22Rv1 (cell line): ENCODE results near the gene HIVEP3.

ENCODE experiments used
- H3K27ac ChIP-seq: fragments of 450-650 bp; 2 replicates; pipeline ENCODE4 v1.5.1; 2017
- ZFX ChIP-seq: fragments of 450-650 bp; IDR thresholded peaks from 2 replicates; pipeline ENCODE4 v1.6.1; 2017; ENCODE audit warnings: antibody characterized with exemption, borderline replicate concordance
- TF ChIP-seq, protein P1 (sequence below): fragments of 450-650 bp; IDR thresholded peaks from 2 replicates; pipeline ENCODE4 v1.5.1; 2017; ENCODE audit warnings: mild to moderate bottlenecking

Gene HIVEP3

DNA sequence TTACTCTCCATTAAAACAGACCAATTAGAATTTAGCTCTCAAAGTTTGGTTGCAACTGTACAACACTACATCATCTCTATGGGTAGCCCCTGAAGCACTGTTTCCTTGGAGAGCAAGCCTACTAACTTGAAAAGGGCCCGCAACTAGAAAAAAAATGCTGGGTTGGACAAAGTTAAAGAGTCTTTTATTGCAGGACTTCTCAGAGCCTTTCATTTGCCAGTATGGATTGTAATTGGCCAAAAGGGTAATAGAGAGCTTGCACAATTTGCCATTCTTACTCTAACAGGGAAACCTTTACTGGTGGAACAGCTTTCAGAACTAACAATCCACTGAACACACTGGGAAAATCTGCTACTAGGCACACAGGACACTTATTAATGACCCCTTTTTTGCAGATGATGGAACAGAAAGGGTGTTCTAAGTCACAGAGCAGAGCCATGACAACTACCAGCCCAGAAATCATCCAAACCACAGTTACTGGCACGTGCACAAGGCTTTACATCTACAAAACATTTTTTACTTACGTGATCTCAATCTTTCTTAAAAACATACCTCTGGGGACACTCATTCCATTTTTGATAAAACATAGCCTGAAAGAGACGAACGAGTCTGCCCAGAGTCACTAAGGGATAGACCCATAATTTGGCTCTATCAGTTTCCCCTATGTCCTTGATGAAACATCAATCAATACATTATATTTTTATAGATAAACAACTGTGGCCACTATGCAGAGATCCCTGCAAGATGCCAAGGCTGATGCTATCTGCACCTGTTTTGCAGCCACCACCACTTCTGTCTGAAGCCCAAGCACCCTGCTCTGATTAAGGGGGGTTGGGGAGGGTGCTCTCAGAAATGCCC is 257.9 kb downstream of the HIVEP3 start:
- no peak for TF ChIP-seq ZFX
- TF ChIP-seq, protein P1, sequence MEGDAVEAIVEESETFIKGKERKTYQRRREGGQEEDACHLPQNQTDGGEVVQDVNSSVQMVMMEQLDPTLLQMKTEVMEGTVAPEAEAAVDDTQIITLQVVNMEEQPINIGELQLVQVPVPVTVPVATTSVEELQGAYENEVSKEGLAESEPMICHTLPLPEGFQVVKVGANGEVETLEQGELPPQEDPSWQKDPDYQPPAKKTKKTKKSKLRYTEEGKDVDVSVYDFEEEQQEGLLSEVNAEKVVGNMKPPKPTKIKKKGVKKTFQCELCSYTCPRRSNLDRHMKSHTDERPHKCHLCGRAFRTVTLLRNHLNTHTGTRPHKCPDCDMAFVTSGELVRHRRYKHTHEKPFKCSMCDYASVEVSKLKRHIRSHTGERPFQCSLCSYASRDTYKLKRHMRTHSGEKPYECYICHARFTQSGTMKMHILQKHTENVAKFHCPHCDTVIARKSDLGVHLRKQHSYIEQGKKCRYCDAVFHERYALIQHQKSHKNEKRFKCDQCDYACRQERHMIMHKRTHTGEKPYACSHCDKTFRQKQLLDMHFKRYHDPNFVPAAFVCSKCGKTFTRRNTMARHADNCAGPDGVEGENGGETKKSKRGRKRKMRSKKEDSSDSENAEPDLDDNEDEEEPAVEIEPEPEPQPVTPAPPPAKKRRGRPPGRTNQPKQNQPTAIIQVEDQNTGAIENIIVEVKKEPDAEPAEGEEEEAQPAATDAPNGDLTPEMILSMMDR: no peak
- H3K27ac ChIP-seq: no peak overlapping the region

DNA sequence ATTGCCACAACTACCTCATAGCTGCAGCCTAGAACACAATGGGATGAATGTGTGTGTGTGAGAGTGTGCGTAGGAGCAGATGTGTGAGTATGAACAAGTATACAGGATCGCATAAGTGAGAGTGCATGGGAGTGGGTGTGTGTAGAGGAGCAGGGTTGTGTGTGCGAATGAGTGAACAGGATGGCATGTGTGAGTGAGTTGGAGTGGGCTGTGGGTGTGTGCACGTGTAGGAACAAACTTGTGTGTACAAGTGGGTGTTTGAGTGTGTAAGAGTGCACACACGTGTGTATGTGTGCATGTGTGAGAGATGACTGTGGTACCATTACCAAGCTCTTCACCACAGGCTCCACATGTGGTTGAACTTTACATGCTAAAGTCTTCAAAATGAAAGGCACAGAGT is 258.8 kb downstream of the HIVEP3 start:
- no peak for TF ChIP-seq ZFX
- TF ChIP-seq, protein P1: no peak
- no peak overlapping the region for H3K27ac ChIP-seq

DNA sequence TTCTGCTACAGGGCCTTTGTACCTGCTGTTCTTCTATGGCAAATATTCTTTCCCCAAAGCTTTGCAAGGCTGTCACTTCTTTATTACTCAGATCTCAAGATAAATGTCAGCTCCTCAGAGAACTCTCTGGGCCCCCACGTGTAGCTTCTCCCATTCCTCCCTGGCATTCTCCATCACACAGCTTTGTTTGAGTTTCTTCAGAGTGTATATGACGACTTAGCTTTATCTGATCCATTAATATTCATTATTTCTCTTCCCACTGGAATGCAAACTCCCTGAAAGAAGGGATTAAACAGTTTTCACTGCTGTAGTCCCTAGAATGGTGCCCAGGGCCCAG is 259.6 kb downstream of the HIVEP3 start:
- no peak overlapping the region for H3K27ac ChIP-seq
- TF ChIP-seq ZFX: no peak
- TF ChIP-seq, protein P1: no peak

DNA sequence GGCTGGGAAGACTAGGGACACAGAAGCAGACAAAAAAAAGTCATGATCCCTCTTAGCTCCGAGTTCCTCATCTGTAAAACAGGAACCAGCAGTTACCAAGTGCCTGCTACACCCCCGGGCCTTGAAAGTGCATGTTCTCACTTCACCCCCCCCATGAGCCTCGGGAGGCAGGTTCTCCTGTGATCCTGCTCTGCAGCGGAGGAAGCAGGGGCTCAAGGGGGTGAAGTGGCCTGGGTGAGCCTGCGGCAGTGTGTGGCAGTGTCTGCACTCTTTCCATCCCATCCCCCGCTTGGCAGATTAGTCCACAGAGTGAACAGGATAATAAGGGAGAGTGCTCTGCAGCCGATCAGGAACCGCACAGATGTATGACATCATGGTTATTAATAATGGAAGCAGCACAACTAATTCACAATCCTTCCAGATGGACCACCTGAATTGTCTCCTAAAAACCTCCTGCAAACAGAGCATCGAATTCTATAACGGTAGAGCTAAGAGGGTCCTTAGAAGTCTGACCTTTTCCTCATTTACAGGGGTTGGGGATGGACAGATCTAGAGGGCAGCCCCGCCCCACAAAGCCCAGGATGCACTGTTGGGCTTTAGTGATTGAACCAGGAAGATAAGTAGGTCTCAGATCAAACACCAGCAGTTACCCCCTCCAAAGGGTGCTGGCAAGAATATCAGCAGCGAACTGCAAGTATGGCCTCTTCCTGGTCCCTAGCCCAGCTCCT is 260.1 kb downstream of the HIVEP3 start:
- no peak overlapping the region for H3K27ac ChIP-seq
- TF ChIP-seq ZFX: no peak
- TF ChIP-seq, protein P1: no peak

DNA sequence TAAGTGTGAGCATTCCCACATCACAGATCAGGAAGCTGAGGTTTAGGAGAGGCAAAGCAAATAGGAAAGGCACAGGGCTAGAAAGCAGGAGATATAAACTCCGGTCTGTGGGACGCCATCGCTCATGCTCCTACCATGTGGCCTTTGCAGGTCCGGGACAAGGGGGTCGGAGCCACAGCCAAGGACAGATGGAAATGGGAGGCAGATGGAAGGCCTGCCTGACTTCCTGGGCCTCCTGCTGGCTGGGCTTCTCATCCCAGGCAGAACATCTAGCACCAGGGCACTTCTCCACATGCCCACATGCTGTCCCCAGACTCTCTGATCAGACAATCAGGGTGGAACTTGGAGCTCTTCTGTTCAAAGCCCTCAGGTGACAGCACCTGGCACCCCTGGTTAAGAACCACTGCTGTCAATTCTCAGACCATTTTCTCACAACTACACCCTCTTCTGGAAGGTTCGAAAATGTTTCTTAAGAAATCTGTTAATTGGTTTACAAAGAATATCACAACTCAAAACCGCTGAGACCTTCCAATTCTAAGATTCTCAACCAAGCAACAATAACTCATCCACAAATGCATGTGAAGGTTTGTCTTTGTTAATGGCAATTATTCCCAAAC is 260.9 kb downstream of the HIVEP3 start:
- no peak for TF ChIP-seq ZFX
- TF ChIP-seq, protein P1: no peak
- H3K27ac ChIP-seq: no peak overlapping the region

DNA sequence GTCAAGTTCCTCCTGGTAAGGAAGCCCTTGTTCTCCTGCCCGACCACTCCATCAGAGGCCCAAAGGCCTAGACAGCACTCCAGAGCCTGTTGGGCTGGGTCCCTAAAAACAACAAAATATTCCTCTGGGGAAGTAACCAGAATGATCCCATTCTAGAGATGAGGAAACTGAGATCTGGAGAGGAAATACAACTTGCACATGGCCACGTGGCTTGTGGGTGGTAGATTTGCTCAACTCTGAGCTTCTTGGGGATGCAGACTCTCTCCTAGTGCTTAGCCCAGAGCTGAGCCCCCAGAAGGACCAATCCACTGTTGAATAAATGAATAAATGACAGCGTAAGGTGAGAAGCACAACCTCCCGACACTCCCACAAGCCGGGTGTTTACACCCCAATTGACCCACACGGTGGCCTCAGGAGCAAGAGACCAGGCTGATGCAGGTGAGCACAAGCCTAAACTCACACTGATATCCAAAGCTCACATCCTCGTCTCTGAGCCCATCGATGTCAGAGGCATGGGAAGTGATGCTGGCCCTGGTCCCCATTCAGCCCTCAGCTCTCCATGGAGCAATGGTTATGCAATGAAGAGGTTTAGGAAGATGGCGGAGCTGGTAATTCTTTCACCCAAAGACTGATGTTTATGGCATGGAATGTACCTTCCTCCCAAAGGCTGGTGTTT is 261.8 kb downstream of the HIVEP3 start:
- H3K27ac ChIP-seq: no peak overlapping the region
- TF ChIP-seq, protein P1: no peak
- no peak for TF ChIP-seq ZFX
